Spleen (tissue), 7 donors: ENCODE measurements around the gene RFFL.

ENCODE experiments used
- POLR2A ChIP-seq, 3 donors: fragments of 450-650 bp; IDR thresholded peaks; one replicate each; pipeline ENCODE4 v1.5.1; 2017; ENCODE audit warnings: antibody characterized with exemption in 3 of 3, mild to moderate bottlenecking in 1 of 3
- POLR2AphosphoS5 ChIP-seq, 3 donors: sonication (generic); formaldehyde crosslinking; IDR thresholded peaks; one replicate each; pipeline ENCODE4 v1.5.1; 2017; ENCODE audit warnings: antibody characterized with exemption in 3 of 3
- TF ChIP-seq, protein P1 (sequence below), 11 experiments: fragments of 200-600 bp in 7 of 11; fragments of 450-650 bp in 4 of 11; sonication (generic) in 4 of 11; IDR thresholded peaks in 8 of 11; conservative IDR thresholded peaks in 3 of 11; 1 replicate in 7 of 11; 2 replicates in 4 of 11; pipeline versions ENCODE4 v1.4.0 to v1.8.0; 2016 to 2021; ENCODE audit warnings: antibody characterized with exemption in 11 of 11, inconsistent platforms in 4 of 11, mild to moderate bottlenecking in 1 of 11
- donor health status: DM: no; HTN: no; CAD: no; lungs with moderate emphysema.
- donor health status: DM: no; HTN: no; CAD: no.
- donor health status: DM: no; HTN: no; CAD: no.

DNA sequence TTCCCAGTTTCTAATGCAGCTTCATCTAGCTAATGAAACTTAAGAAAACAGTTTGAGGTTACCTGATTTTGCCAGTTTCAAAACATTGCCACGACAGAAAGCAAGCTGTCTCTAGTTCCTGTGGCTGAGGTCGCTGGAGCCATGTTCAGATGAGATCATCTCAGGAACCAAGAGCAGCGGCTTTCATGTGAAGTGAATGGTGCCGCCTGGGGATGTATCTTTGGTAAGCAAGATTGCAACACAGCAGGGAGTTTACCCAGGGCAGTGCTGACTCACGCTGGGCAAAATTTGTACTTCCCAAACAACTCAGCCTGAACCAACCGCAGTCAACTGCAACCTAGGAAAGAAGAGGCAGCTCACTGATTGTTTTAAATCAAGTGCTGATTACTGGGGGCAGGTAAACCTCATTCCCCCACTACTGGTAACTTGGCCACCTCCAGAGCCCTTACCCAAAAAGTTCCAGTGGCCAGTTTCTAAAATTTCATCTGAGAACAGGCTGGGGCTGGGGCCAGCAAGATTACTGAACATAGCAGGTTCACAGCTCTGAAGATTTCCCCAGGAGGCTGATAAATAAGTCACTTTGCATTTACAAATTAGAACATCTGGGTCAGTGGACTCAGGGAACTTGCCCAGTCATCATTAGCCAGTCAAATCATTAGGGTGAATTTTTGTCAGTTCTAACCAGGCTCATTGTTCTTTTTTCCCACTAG is at the start of gene RFFL:
- TF ChIP-seq POLR2A (IDR thresholded peaks at IDR 0.05) (no peak), POLR2AphosphoS5 (IDR thresholded peaks at IDR 0.05) (peak in 2 of 3 donors; percentile 56 to 91)
- TF ChIP-seq, protein P1, sequence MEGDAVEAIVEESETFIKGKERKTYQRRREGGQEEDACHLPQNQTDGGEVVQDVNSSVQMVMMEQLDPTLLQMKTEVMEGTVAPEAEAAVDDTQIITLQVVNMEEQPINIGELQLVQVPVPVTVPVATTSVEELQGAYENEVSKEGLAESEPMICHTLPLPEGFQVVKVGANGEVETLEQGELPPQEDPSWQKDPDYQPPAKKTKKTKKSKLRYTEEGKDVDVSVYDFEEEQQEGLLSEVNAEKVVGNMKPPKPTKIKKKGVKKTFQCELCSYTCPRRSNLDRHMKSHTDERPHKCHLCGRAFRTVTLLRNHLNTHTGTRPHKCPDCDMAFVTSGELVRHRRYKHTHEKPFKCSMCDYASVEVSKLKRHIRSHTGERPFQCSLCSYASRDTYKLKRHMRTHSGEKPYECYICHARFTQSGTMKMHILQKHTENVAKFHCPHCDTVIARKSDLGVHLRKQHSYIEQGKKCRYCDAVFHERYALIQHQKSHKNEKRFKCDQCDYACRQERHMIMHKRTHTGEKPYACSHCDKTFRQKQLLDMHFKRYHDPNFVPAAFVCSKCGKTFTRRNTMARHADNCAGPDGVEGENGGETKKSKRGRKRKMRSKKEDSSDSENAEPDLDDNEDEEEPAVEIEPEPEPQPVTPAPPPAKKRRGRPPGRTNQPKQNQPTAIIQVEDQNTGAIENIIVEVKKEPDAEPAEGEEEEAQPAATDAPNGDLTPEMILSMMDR (IDR thresholded peaks at IDR 0.05 in 8 of 11, conservative IDR thresholded peaks at IDR 0.05 in 3 of 11) = peak in 7 of 11 experiments; percentile 38 to 56 (median 45)
